ENCODE measurements around the gene PLBD2.

The PLBD2 gene, protein sequence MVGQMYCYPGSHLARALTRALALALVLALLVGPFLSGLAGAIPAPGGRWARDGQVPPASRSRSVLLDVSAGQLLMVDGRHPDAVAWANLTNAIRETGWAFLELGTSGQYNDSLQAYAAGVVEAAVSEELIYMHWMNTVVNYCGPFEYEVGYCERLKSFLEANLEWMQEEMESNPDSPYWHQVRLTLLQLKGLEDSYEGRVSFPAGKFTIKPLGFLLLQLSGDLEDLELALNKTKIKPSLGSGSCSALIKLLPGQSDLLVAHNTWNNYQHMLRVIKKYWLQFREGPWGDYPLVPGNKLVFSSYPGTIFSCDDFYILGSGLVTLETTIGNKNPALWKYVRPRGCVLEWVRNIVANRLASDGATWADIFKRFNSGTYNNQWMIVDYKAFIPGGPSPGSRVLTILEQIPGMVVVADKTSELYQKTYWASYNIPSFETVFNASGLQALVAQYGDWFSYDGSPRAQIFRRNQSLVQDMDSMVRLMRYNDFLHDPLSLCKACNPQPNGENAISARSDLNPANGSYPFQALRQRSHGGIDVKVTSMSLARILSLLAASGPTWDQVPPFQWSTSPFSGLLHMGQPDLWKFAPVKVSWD

DNA sequence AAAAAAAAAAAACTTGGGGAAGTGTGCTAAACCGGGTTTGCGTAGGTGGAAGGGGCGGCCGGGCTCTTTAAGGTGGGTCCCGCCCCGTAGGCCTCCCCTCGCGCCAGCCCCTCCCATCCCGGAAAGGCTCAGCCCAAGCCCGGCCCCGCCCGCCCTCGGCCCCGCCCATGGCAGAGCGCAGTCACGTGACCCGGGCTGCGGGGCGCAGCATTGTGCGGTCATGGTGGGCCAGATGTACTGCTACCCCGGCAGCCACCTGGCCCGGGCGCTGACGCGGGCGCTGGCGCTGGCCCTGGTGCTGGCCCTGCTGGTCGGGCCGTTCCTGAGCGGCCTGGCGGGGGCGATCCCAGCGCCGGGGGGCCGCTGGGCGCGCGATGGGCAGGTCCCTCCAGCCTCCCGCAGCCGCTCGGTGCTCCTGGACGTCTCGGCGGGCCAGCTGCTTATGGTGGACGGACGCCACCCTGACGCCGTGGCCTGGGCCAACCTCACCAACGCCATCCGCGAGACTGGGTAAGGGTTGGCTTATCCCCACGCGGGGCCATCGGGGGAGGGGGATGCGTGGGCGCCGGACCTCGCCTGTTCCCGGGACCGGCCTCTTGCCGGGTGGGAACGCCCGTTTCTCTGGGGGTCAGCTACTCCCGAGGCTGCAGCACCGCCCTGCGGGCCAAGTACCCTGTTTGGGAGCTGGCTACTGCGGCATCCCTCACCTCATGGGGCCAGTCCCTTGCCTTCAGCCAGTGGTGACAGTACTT lies at the start of gene PLBD2:
PLBD2 (plus strand) TSS at position 207 of the 752 bp plus-strand sequence; CDS start at position 221, 14 bp downstream.
- DNase-seq: peak; percentile 79 to 86

DNA sequence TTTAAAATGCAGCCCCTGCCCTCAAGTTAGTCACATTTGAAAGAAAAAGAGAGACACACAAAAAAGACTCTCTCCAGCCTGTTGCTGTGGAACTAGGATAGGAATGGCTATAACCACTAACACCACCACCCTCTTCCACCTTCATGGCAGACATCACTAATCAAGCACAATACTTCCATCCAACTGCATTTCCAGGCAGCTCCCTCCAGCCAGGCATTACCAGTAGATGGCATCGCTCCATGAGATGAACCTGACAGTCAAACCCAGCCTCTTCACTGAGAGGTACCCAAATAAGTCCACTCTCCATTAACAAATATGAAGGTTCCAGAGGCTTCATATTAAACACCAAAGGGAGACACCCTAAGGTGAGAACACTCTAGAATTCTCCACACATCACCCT lies 47.9 kb upstream of the PLBD2 start:
- DNase-seq: peak in 1 of 2 experiments; percentile 19

DNA sequence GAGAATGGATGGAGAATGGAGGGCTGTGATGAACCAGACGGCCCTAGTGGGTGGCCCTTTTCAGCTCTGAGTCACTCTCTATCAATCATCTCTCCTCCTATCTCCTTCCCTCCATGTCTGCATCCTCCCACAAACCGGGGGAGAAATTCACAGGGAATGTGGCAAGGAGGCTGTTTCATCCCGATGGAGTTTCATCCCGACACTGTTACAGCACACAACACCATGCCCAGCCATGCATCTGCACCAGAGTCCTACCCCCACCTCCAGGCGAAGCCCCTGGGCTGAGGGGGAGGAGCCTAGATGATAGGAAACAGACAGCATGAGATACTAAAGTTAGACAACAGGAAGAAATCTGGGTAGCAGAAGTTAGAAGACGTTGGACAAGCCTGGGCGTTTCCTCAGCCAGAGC lies 44.3 kb upstream of the PLBD2 start:
- DNase-seq: no peak

GRCh38 chr12:113315358-113315757 lies 43.0 kb upstream of the PLBD2 start:
- DNase-seq: no peak

DNA sequence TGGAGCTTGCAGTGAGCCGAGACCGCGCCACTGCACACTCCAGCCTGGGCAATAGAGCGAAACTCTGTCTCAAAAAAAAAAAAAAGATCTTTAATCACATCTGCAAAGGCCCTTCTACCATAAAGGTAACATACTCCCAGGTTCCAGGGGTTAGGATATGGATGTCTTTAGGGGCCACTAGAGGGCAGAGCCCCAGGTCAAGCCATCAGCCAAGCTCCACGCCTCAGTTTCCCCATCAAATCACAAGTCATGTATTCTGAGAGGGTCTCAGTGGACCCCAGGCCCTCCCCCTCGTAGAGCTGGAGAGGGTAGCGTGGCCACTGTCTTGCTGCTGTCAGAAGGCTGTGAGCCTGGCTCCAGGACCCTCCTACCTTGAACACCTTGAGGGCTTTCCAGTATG lies 42.2 kb upstream of the PLBD2 start:
- no peak for DNase-seq

GRCh38 chr12:113317122-113317521 lies 41.3 kb upstream of the PLBD2 start:
- no peak for DNase-seq

DNA sequence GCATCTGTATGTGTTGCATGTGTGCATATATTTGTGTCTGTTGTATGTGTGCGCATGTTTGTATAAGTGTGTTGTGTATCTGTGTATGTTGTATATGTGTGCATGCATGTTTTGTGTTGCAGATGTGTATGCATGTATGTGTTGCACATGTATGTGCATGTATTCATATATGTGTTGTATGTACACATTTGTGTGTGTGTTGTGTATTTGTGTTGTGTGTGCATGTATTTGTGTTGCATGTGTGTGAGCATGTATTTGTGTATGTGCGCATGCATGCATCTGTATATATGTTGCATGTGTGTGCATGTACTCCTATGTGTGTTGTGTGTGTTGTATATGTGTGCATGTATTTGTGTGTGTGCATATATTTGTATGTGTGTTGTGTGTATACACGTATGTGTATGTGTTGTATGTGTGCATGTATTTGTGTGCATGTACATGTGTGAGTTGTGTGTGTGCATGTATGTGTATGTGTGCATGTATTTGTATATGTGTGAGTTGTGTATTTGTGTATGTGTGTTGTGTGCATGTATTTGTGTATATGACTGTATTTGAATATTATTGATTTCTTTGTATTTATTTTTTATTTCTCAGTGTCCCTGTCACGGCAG lies 40.2 kb upstream of the PLBD2 start:
- DNase-seq: no peak

DNA sequence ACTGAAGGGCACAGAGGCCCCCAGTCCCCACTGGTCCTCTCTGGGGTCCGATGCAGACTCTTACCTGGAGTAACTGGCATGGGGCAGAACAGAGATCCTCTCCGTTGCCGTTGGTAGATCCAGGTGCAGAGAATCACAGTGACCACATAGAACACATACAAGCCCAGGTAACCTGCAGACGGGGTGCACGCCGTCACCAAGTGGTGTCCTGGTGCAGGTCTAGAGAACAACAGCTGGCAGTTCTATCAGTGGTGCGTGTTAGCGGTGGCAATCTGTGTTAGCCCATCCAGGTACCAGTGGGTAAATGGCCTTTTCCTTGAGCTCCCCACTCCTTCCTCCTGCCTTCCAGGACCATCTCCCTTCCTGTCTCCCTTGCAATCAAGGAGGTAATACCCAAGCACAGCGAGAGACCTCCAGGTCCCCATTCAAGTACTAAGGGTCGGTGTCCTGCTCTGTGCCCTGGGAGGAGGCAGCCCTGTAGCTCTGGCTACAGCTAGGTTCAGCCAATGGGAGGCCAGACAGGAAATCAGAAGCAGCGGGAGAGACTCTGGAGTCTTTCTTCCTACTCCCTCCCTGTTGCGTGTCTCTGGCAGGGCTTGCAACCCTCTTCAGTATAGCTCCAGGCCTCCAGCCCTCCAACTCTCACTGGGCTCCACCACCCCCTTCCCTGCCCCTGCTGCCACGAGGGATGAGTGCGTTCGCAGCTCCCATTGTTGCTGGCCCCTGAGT lies 39.3 kb upstream of the PLBD2 start:
- DNase-seq: no peak

DNA sequence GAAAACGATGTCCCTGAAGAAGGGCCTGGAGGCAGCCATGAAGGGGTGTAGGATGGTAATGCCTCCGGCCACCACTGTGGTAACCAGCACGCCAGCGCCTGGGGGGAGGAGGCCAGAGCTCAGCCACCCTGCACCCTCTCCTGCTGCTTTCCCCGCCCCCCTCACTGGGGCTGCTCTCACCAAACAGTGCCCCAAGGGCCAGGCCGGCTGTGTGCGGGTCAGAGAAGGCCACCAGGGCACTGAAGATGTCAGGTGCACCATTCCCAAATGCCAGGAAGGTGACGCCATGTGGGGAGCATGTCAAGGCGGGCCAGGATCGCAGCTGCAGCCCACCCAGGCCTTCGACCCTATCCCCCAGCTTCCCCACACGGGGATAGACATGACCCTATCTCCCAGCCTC lies 38.0 kb upstream of the PLBD2 start:
- no peak for DNase-seq

- DNase-seq: no peak
Observed at GRCh38 chr12:113322343-113322742, 36.0 kb upstream of the PLBD2 start.

- DNase-seq: no peak
Observed at GRCh38 chr12:113325916-113326315, 32.5 kb upstream of the PLBD2 start.

DNA sequence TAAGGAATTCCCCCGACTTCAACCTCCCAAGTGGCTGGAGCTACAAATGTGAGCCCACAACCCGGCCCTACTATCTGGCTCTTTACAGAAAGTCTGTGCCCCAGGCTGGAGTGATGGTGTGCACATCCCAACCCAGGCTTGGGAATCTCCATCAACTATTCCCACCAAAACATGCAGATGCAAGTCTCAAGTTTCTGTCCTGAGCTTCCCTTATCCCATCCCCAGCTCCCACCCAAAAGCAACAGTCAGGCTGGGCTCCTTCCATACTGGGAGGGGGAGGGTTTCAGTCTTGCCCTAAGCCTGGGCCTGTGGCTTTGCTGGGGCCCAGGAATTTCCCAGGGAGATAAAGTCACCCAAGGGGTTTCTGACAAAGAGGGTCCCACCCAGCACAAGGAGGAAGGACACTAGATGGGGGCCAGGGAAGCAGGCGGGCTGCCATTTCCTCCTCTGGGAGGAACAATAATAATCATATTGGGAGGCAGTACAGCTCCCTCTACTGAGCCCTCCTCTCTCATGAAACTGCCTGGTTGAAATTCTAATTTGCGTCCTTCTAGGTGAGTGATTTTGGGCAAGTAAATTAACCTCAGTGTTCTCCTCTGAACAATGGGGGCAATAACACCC lies 31.5 kb upstream of the PLBD2 start:
- DNase-seq: no peak

- peak in 1 of 2 experiments; percentile 22 for DNase-seq
Observed at GRCh38 chr12:113328368-113328889, 30.0 kb upstream of the PLBD2 start.

GRCh38 chr12:113329022-113329790 lies 29.2 kb upstream of the PLBD2 start:
- DNase-seq: no peak

GRCh38 chr12:113329791-113330417 lies 28.5 kb upstream of the PLBD2 start:
- DNase-seq: no peak

- no peak for DNase-seq
Observed at GRCh38 chr12:113330505-113330904, 27.9 kb upstream of the PLBD2 start.

- DNase-seq: peak; percentile 17 to 55
Observed at GRCh38 chr12:113332688-113333417, 25.5 kb upstream of the PLBD2 start.

GRCh38 chr12:113333418-113333750 lies 25.0 kb upstream of the PLBD2 start:
- no peak for DNase-seq

GRCh38 chr12:113333877-113334785 lies 24.3 kb upstream of the PLBD2 start:
- no peak for DNase-seq
